NOMO-1 treated with DMSO at 0.1 percent for 48 hours (cell line): ENCODE measurements around the gene MT1M.

Experiments
- DNase-seq: peaks from one replicate; lab custom pipeline; 2025; ENCODE audit not compliant: unreplicated experiment; lab: John Stamatoyannopoulos, UW

The MT1M gene

DNA sequence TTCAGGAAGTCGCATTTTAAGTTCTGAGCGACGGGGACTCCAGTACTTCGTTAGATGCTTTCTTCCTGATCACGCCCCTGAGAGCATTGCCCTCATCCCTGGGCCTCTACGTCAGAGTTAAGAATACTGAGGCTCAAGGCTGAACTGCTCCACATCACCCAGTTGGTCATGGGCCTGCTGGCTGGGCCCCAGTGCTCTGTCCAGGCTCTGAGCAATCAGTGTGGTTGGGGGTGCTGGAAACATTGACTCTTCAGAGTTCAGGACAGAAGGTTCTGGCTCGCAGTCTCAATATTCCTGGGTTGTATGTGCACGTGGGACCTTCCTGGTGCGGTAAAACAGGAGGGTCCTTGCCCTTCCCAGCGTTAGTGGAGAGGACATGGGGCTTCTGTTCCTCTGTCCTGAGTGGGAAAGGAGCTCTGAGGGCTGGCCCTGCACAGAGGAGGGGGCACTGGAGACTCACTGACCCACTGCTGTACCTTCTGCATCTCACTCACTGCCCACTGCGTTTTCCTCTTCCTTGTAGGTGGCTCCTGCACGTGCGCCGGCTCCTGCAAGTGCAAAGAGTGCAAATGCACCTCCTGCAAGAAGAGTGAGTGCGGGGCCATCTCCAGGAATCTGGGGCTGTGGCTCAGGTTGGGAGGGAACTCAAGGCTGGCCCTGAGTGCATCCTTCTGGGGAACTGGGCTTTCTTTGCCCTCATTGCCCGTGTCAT is 6.4 kb upstream of the MT1M start:
- no peak for DNase-seq

DNA sequence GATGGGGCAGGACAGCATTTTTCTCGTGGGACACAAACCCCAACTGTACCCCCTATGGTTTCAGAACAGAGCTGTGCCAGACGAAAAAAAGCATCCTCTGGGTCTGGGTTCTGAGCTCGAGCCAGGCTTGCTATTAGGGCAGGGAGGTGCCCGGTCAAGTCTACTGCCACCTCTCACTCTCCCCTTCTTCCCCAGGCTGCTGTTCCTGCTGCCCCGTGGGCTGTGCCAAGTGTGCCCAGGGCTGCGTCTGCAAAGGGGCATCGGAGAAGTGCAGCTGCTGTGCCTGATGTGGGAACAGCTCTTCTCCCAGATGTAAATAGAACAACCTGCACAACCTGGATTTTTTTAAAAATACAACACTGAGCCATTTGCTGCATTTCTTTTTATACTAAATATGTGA is 5.8 kb upstream of the MT1M start:
- no peak for DNase-seq

DNA sequence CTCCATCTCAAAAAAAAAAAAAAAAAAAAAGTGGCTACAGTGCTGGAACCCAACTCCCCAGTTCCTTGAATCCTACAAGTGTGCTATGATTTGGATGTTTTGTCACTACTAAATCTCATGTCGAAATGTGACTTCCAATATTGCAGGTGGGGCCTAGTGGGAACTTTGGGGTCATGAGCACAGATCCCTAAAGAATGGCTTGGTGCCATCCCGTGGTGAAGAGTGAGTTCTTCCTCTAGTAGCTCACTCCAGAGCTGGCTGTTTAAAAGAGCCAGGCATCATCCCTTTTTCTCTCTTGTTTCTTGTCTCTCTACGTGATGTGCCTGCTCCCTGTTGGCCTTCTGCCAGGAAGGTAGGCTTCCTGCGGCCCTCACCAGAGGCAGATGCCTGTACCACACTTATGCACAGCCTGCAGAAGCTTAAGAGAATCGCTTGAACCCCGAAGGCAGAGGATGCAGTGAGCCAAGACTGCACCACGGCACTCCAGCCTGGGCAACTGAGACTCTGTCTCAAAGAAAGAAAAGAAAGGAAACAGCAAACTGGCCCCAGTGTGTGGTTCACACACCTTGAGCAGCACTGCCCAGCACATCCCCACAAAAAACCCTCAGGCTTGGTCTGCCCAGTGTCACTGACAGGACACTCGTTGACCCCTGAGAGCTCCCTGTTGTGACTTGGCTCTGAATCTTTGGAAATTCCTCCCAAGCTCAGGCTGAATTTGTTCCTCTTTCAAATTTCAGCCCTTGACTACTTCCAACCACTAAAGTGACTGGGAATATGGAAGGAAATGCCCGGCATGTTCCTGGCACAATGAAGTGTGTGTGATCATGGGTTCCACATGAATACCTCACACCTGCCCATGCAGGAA is 3.7 kb upstream of the MT1M start:
- no peak for DNase-seq

GRCh38 chr16:56629531-56629930 is 2.9 kb upstream of the MT1M start:
- no peak for DNase-seq

DNA sequence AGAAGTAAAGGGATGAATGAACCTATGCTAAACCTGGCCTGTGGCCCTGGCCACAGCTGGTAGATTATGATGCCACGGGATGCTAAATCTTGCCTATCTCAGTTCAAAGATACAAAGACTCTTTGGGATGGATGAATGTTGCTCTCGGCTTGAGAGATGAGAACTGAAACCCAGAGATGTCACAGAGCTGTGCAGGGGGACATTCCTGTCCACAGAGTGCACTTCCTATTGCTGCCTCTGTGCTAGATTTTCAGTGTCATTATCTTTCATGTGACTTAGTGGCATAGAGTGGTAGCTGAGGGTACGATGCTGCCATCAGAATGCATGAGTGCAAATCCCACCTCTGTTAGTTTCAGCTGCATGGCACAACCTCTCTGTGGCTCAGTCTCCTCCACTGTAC is 2.3 kb upstream of the MT1M start:
- peak; percentile 65 for DNase-seq

GRCh38 chr16:56631197-56631596 is 1.3 kb upstream of the MT1M start:
- no peak for DNase-seq

DNA sequence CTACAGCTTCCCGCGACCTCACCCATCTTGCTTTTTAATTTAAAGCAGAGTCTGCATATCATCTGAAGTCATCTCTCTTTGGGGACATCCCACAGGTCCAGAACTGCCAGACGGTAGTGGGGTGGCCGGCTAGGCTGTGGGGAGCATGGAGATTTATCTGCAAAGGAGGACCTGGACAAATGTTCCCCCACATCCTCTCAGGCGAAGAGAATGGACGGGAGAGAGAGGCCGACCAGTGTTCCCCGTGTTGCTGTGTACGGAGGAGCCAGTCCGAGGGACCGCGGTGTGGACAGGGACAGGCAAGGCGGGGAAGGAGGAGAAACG is 665 bp upstream of the MT1M start:
- peak; percentile 19 for DNase-seq

DNA sequence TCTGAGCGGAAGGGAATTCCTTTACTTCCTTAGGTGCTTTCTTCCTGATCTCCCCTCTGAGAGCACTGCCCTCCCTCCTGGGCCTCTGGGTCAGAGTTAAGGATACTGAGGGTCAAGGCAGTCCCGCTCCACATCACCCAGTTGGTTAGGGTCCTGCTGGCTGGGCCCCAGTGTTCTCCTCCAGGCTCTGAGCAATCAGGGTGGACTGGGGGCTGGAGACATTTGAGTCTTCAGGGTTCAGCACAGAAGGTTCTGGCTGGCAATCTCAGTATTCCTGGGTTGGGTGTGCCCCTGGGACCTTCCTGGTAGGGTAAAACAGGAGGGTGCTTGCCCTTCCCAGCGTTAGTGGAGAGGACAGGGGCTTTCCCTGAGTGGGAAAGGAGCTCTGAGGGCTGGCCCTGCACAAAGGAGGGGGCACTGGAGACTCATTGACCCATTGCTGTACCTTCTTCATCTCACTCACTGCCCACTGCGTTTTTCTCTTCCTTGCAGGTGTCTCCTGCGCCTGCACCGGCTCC is 448 bp downstream of the MT1M start:
- DNase-seq: no peak

DNA sequence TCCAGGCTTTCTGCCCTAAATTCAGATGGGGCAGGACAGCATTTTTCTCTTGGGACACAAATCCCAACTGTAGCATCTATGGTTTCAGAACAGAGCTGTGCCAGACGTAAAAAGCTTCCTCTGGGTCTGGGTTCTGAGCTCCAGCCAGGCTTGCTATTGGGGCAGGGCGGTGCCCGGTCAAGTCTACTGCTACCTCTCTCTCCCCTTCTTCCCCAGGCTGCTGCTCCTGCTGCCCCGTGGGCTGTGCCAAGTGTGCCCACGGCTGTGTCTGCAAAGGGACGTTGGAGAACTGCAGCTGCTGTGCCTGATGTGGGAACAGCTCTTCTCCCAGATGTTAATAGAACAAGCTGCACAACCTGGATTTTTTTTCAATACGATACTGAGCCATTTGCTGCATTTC is 1.1 kb downstream of the MT1M start:
- no peak for DNase-seq

GRCh38 chr16:56634715-56635440 is 2.4 kb downstream of the MT1M start:
- DNase-seq: no peak

DNA sequence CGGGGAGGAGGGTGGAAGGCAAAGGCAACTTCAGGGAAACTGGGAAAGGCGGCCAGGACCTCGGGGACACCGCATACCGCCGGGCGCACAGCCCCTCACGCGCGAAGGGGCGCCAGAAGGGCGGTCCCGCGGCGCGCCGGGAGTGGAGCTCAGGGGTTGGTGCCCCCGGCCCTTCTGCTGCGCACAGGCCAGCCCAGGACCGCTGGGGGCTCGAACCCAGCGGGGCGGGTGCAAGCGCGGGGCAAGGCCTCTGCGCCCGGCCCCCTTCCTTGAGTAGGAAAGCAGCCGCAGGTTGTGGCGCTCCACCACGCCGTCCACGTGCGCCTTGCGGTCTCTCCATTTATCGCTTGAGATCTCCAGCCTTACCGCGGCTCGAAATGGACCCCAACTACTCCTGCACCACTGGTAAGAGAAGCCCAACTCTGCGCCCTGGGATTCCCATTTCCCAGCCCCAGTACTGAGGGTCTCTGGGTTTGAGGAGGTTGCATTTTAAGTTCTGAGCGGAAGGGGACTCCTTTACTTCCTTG is 3.0 kb downstream of the MT1M start:
- DNase-seq: no peak

- DNase-seq: no peak
Measured at GRCh38 chr16:56636616-56637413, 4.4 kb downstream of the MT1M start.

- DNase-seq: peak; percentile 17
Measured at GRCh38 chr16:56637814-56638750, 5.6 kb downstream of the MT1M start, which contains the start of gene MT1A. TSS of gene MT1A (plus strand) at chr16:56638666. CDS start at chr16:56638739, 73 bp downstream.

- DNase-seq: no peak
Measured at GRCh38 chr16:56639045-56639444, 6.6 kb downstream of the MT1M start.

DNA sequence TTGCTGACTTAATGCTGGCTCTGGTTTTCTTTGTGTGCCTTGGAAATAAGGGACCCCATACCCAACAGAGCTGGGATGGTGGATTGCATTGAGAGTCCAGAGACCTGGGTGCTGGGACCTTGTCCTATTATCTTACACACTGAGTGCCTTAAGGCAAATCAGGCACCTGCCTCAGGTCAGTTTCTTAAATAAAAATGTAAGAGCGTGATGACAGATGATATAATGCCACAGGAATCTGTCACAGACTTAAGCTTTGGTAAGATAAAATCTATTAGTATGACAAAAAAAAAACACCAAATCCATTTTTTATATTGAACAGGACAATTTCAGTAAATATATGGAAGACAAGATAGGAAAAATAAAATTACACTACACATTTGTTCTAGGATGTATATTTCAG is 7.6 kb downstream of the MT1M start:
- DNase-seq: no peak

GRCh38 chr16:56641166-56641565 is 8.7 kb downstream of the MT1M start:
- DNase-seq: no peak

DNA sequence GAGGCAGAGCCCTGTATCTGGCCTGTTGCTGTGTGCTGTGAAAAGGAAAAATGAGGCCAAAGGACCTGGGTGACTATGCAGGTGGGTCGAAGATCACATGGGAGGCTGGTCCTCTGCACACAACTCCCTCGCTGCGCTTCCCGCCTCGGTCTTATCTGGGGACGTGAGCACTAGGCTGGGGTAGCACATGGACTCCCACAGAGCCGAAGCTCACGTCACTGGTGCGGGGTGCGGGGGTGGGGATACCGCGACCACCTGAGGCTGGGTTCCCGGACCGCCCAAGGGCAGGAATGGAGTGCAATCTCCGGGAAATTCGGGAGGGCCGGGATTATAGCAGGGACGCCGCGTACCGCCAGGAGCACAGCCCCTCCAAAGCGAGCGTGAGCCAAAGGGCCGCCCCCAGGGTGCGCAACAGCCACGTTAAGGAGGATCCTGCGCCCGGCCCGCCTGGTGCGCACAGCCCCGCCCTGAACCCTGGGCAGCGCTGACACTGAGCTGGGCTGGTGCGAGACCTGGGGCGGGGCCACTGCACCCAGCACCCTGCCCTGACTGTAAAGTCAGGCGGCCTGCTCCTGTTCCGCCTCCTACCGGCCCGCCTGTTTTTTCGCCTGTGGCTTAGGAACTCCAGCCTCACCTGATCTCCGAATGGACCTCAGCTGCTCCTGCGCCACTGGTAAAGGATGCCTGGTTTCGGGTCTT is 10.8 kb downstream of the MT1M start:
- peak; percentile 84 for DNase-seq

DNA sequence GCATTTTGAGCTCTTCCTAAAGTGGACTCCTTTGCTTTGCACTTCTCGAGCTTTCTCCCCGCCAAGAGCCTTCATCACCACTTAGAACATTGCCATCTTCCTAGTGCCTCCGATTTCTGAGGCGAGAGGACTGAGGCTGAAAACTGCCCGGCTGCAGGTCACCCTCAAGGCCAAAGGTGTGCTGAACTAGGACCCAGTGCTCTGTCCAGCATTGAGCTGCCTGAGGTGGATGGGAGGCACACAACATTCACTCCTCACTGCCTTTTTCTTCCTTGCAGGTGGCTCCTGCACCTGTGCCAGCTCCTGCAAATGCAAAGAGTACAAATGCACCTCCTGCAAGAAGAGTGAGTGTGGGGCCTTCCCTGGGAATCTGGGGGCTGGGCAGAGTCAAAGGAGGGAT is 11.4 kb downstream of the MT1M start:
- DNase-seq: no peak

DNA sequence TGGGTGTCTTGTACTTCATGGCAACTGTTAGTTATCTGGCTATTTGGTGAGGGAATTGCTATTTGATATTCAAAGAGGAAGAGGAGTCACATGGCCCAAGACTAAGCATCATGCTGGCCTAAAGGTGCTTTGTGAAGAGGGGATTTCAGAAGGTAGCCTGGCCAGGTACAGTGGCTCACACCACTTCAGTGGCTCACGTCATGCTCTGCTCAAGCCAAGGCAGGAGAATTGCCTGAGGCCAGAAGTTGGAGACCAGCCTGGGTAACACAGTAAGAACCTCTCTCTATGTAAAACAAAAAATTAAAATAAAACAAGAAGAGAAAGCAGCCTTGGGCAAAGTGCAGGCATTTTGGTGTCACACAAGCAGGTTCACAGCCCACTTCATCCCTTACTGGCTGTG is 12.9 kb downstream of the MT1M start:
- no peak for DNase-seq
